Measurements from ENCODE around the gene VDAC2. TPM values are rescaled to one million over a fixed set of nuclear protein-coding genes. Genes with fewer than 3 reads are reported as not detected.

Gene VDAC2
- total and polyA plus RNA-seq, 10 of the 15 experiments (the other 5 are each of a cell fraction or from before 2014, with no cell fraction given), result 73.4 to 294 (median 146) TPM

- no peak for TF ChIP-seq USF2 (IDR thresholded peaks at IDR 0.05; ENCODE audit: borderline replicate concordance, low read depth, low read length)
- TF ChIP-seq JUND (IDR thresholded peaks at IDR 0.05; ENCODE audit: low read depth, low read length), result no peak
These were observed 34.1 kb downstream of the VDAC2 start (continued) for GRCh38 chr10:75244487-75245353.

GRCh38 chr10:75245354-75246250 lies 35.0 kb downstream of the VDAC2 start:
- RAD21 ChIA-PET (ENCODE audit: unreplicated experiment), result no interaction called here
- POLR2A ChIA-PET, result no interaction called here
- no peak for TF ChIP-seq POU2F2 (IDR thresholded peaks at IDR 0.05; ENCODE audit: borderline replicate concordance, low read depth, low read length)
- no peak for TF ChIP-seq WRNIP1 (IDR thresholded peaks at IDR 0.05; ENCODE audit: borderline replicate concordance, low read depth, low read length)
- TF ChIP-seq RELB (IDR thresholded peaks at IDR 0.05; ENCODE audit: low read depth), result no peak
- no peak for TF ChIP-seq RAD51 (IDR thresholded peaks at IDR 0.05)
- no peak for TF ChIP-seq E4F1 (IDR thresholded peaks at IDR 0.05; ENCODE audit: borderline replicate concordance, partially characterized antibody)
- no peak for TF ChIP-seq NFIC (IDR thresholded peaks at IDR 0.05; ENCODE audit: low read depth, low read length)
- TF ChIP-seq PAX5 (IDR thresholded peaks at IDR 0.05; ENCODE audit: borderline replicate concordance, low read depth, low read length), result no peak
- no peak for TF ChIP-seq RUNX3 (IDR thresholded peaks at IDR 0.05; ENCODE audit: low read length)
- TF ChIP-seq CHD2 (IDR thresholded peaks at IDR 0.05; ENCODE audit: borderline replicate concordance, low read depth, low read length), result no peak
- TF ChIP-seq ATF7 (IDR thresholded peaks at IDR 0.05; ENCODE audit: low read depth), result no peak
- no peak for TF ChIP-seq EGR1 (IDR thresholded peaks at IDR 0.05; ENCODE audit: borderline replicate concordance in 1 of 2, low read depth in 2 of 2, low read length in 2 of 2)
- no peak for TF ChIP-seq CBX5 (IDR thresholded peaks at IDR 0.05; ENCODE audit: low read depth)

More at GRCh38 chr10:75245354-75246250, 35.0 kb downstream of the VDAC2 start:
- Histone ChIP-seq H3K4me2 (ENCODE audit: control insufficient read depth, insufficient read depth) (no peak overlapping the region), H2AFZ (ENCODE audit: control insufficient read depth, low read depth, low read length) (no peak overlapping the region), H3K4me3 (no peak overlapping the region), H3K79me2 (ENCODE audit: control insufficient read depth, insufficient read depth, low read length) (no peaks in the 10 kb centered on the region), H3K9ac (ENCODE audit: control insufficient read depth, insufficient read depth, low read length) (no peak overlapping the region), H3K9me3 (replicated peaks; ENCODE audit: control insufficient read depth, insufficient read depth, low read length) (no peaks in the 10 kb centered on the region), H3K4me1 (ENCODE audit: control insufficient read depth, insufficient read depth, low read length) (no peaks in the 10 kb centered on the region), H4K20me1 (ENCODE audit: control insufficient read depth, insufficient read depth) (no peaks in the 10 kb centered on the region; the same call in 1 of the 2 replicates), H3K27me3 (replicated peaks in 1 of 2; ENCODE audit: control insufficient read depth in 2 of 2, insufficient read depth in 2 of 2, low read length in 1 of 2) (no peaks in the 10 kb centered on the region), H3K27ac (ENCODE audit: control insufficient read depth, insufficient read depth) (no peak overlapping the region), H3K36me3 (ENCODE audit: control insufficient read depth in 2 of 2, insufficient read depth in 2 of 2, low read length in 1 of 2) (no peaks in the 10 kb centered on the region)
- ChIA-PET CTCF (no interaction called here), SMC1A (ENCODE audit: uncharacterized antibody, unreplicated experiment) (interaction anchor here (1.3 kb wide), 1 partner anchor 57 kb away, joined by 4 read pairs; no protein-coding TSS in a partner anchor)
- no peak for DNase-seq (ENCODE audit: low read depth, low spot score)
- ATAC-seq, result no peak
- intact Hi-C loops (cut with micrococcal nuclease; ENCODE audit: unreplicated experiment), result no loop called here
- no TSS peak for BruUV-seq (replicated peaks)
- WGBS (ENCODE audit: insufficient coverage, insufficient replicate concordance, low lambda C conversion rate, missing lambda C conversion rate), result 27% methylated on average over 10 of the region's 10 CpGs
- no peak for FAIRE-seq
- in situ Hi-C loops (cut with MboI), result no loop called here
